Body of pancreas (tissue), 4 donors: ENCODE data around the gene TP53AIP1. TPM values are rescaled to one million over a fixed set of nuclear protein-coding genes. Genes with fewer than 3 reads are reported as not detected.

ENCODE experiments used
- ATAC-seq: fragments of 150-250 bp; one replicate; pipeline ENCODE4 v1.9.1; 2016
- DNase-seq, 4 donors: peaks; one replicate each; pipeline ENCODE4 v3.0.0-alpha.2; 2019
- H3K27ac ChIP-seq, 4 donors: fragments of 200-600 bp; sonication (generic); 1 replicate in 3 of 4; 2 replicates in 1 of 4; pipeline versions ENCODE4 v1.5.1 to v1.6.1; 2016 to 2019; ENCODE audit warnings: mild to moderate bottlenecking in 1 of 4, mixed read lengths in 1 of 4, moderate library complexity in 1 of 4
- H3K27me3 ChIP-seq, 2 donors: fragments of 200-600 bp; sonication (generic); one replicate each; pipeline ENCODE4 v1.6.0; 2016; ENCODE audit warnings: mild to moderate bottlenecking in 1 of 2
- H3K36me3 ChIP-seq, 2 donors: fragments of 200-600 bp; sonication (generic); replicated peaks in 1 of 2; 2 replicates each; pipeline ENCODE4 v1.5.1; 2016; ENCODE audit warnings: low read depth in 2 of 2; ENCODE audit not compliant: insufficient read depth in 1 of 2
- H3K4me1 ChIP-seq: fragments of 200-600 bp; sonication (generic); one replicate; pipeline ENCODE4 v1.6.0; 2016
- H3K4me3 ChIP-seq, 2 donors: fragments of 200-600 bp; sonication (generic); 1 replicate in 1 of 2; 2 replicates in 1 of 2; pipeline ENCODE4 v1.5.1; 2016 to 2019
- H3K9me3 ChIP-seq, 3 donors: fragments of 200-600 bp; sonication (generic); 1 replicate in 2 of 3; 2 replicates in 1 of 3; pipeline ENCODE4 v1.5.1; 2016
- CTCF ChIP-seq, 7 experiments: fragments of 450-650 bp in 4 of 7; fragments of 200-600 bp in 3 of 7; sonication (generic) in 3 of 7; IDR thresholded peaks; one replicate each; pipeline ENCODE4 v1.5.1; 2016 to 2019; ENCODE audit warnings: antibody characterized with exemption in 7 of 7
- POLR2A ChIP-seq, 3 donors: fragments of 450-650 bp; IDR thresholded peaks; one replicate each; pipeline ENCODE4 v1.6.1; 2016; ENCODE audit warnings: antibody characterized with exemption in 3 of 3, mild to moderate bottlenecking in 2 of 3
- WGBS, 2 donors: methylation state at CpG; one replicate each; pipeline ENCODE4 v1.1.5; 2017; 5-methylcytosine and 5-hydroxymethylcytosine counted together
- intact Hi-C: fragments of 100-400 bp; cut with DNase I; formaldehyde crosslinking; loops from one replicate; pipeline ENCODE4 v1.15.1; 2023
- total RNA-seq, 2 donors: library from RNA; depleted of rRNA; stranded (reverse); fragments of >200 nt; gene quantifications; one replicate each; pipeline ENCODE4 v1.1.0, GENCODE V29; 2016

The TP53AIP1 gene
- total RNA-seq, 2 donors from 2014 or later: not detected

- Histone ChIP-seq H3K36me3 (no peaks in the 10 kb centered on the region), H3K27me3 (no peaks in the 10 kb centered on the region), H3K4me3 (no peak overlapping the region), H3K4me1 (no peaks in the 10 kb centered on the region), H3K27ac (no peak overlapping the region), H3K9me3 (no peaks in the 10 kb centered on the region)
- ATAC-seq: no peak
- TF ChIP-seq CTCF (IDR thresholded peaks at IDR 0.05) (no peak), POLR2A (IDR thresholded peaks at IDR 0.05) (no peak)
- WGBS, 2 donors: 77 to 86% methylated on average over 9 to 16 of the region's 16 CpGs
- intact Hi-C loops: no loop called here
- no peak for DNase-seq
These were observed 5.9 kb downstream of the TP53AIP1 start for GRCh38 chr11:128936606-128937251.

GRCh38 chr11:128934926-128935325 is 7.7 kb downstream of the TP53AIP1 start:
- no peaks in the 10 kb centered on the region for H3K4me1 ChIP-seq
- DNase-seq: no peak
- intact Hi-C loops: no loop called here
- 84 to 88% methylated on average over 6 to 10 of the region's 10 CpGs for WGBS, 2 donors
- TF ChIP-seq CTCF (IDR thresholded peaks at IDR 0.05) (no peak), POLR2A (IDR thresholded peaks at IDR 0.05) (no peak)
- H3K4me3 ChIP-seq: no peak overlapping the region
- no peak for ATAC-seq
- H3K9me3 ChIP-seq: no peaks in the 10 kb centered on the region
- no peak overlapping the region for H3K27ac ChIP-seq
- H3K27me3 ChIP-seq: no peaks in the 10 kb centered on the region
- H3K36me3 ChIP-seq: no peaks in the 10 kb centered on the region

- 93 to 98% methylated on average over 7 of the region's 7 CpGs for WGBS, 2 donors
- ATAC-seq: no peak
- H3K36me3 ChIP-seq: no peaks in the 10 kb centered on the region
- TF ChIP-seq CTCF (IDR thresholded peaks at IDR 0.05): no peak
- TF ChIP-seq POLR2A (IDR thresholded peaks at IDR 0.05): no peak
- no peak overlapping the region for H3K4me3 ChIP-seq
- no peak overlapping the region for H3K27ac ChIP-seq
- H3K4me1 ChIP-seq: no peaks in the 10 kb centered on the region
- no peaks in the 10 kb centered on the region for H3K27me3 ChIP-seq
- no peak for DNase-seq
- intact Hi-C loops: no loop called here
- no peaks in the 10 kb centered on the region for H3K9me3 ChIP-seq
These were observed 8.3 kb downstream of the TP53AIP1 start for GRCh38 chr11:128934351-128934750.

GRCh38 chr11:128933481-128934178 is 9.0 kb downstream of the TP53AIP1 start:
- 82 to 87% methylated on average over 7 of the region's 7 CpGs for WGBS, 2 donors
- no peaks in the 10 kb centered on the region for H3K9me3 ChIP-seq
- ATAC-seq: no peak
- intact Hi-C loops: no loop called here
- no peaks in the 10 kb centered on the region for H3K27me3 ChIP-seq
- H3K4me3 ChIP-seq: no peak overlapping the region
- no peaks in the 10 kb centered on the region for H3K36me3 ChIP-seq
- no peak overlapping the region for H3K27ac ChIP-seq
- no peak for DNase-seq
- TF ChIP-seq POLR2A (IDR thresholded peaks at IDR 0.05): no peak
- TF ChIP-seq CTCF (IDR thresholded peaks at IDR 0.05): no peak
- no peaks in the 10 kb centered on the region for H3K4me1 ChIP-seq

GRCh38 chr11:128931668-128932067 is 11.0 kb downstream of the TP53AIP1 start:
- intact Hi-C loops: no loop called here
- no peaks in the 10 kb centered on the region for H3K4me1 ChIP-seq
- TF ChIP-seq CTCF (IDR thresholded peaks at IDR 0.05) (no peak), POLR2A (IDR thresholded peaks at IDR 0.05) (no peak)
- 71 to 82% methylated on average over 6 of the region's 6 CpGs for WGBS, 2 donors
- H3K9me3 ChIP-seq: no peaks in the 10 kb centered on the region
- DNase-seq (no peak), ATAC-seq (no peak)
- no peak overlapping the region for H3K4me3 ChIP-seq
- H3K27ac ChIP-seq: no peak overlapping the region
- no peaks in the 10 kb centered on the region for H3K36me3 ChIP-seq
- H3K27me3 ChIP-seq: no peaks in the 10 kb centered on the region
